Stomach (tissue), 4 donors: Measurements from ENCODE around the gene MDFI.

Source experiments
- EP300 ChIP-seq: sonication (generic); formaldehyde crosslinking; IDR thresholded peaks from one replicate; pipeline ENCODE4 v1.6.1; 2017; ENCODE audit warnings: antibody characterized with exemption
- POLR2A ChIP-seq, 4 donors: fragments of 450-650 bp; IDR thresholded peaks; one replicate each; pipeline ENCODE4 v1.6.1; 2016; ENCODE audit warnings: antibody characterized with exemption in 4 of 4, control low read depth in 2 of 4, mild to moderate bottlenecking in 1 of 4, moderate library complexity in 1 of 4
- POLR2AphosphoS5 ChIP-seq, 3 donors: sonication (generic); formaldehyde crosslinking; IDR thresholded peaks; one replicate each; pipeline ENCODE4 v1.6.1; 2016; ENCODE audit warnings: antibody characterized with exemption in 3 of 3
- TF ChIP-seq, protein P1 (sequence below), 7 experiments: fragments of 450-650 bp in 4 of 7; fragments of 200-600 bp in 3 of 7; sonication (generic) in 3 of 7; IDR thresholded peaks; one replicate each; pipeline ENCODE4 v1.5.1; 2016 to 2019; ENCODE audit warnings: antibody characterized with exemption in 7 of 7, control low read depth in 2 of 7, mild to moderate bottlenecking in 1 of 7

DNA sequence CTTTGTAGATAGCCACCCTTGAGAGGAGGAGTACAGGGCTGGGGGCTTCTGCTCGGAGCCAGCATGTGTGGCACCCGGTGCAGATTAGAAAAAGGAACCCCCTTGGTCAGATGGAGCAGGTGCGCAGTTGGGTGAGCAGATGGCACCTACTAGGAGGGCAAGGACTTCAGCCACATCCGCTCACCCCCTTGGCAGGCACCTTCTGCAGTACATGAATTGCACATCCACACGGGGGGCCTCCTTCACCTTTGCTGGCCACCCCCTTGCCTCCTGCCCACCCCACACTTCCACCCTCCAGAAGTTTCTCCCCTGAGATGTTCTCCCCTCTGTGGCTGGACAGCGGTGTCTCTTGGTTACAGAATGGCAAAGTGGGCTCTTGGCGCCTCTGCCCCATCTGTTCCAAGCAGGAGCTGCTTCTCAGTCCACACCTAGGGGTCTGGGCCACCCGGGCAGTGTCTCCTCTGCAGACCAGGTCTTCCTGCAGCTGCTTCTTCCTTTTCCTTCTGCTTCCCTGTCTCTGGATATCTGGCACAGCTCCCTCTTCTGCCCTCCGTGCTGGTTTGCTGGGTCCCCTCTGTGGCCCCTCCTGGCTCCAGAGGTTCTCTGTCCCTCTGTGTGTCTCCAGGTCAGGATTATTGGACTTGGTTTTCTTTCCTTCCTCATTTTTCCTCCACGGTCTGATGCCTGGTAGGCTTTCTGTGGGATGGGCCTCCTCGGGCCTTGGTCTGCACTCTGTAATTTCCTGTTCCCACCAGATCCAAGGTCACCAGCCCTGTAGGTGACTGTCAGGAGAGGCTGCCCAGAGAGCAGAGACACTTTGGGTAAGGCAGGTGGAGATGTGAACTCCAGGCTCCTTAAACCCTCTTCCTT lies 4.1 kb downstream of the MDFI start:
- TF ChIP-seq, protein P1, sequence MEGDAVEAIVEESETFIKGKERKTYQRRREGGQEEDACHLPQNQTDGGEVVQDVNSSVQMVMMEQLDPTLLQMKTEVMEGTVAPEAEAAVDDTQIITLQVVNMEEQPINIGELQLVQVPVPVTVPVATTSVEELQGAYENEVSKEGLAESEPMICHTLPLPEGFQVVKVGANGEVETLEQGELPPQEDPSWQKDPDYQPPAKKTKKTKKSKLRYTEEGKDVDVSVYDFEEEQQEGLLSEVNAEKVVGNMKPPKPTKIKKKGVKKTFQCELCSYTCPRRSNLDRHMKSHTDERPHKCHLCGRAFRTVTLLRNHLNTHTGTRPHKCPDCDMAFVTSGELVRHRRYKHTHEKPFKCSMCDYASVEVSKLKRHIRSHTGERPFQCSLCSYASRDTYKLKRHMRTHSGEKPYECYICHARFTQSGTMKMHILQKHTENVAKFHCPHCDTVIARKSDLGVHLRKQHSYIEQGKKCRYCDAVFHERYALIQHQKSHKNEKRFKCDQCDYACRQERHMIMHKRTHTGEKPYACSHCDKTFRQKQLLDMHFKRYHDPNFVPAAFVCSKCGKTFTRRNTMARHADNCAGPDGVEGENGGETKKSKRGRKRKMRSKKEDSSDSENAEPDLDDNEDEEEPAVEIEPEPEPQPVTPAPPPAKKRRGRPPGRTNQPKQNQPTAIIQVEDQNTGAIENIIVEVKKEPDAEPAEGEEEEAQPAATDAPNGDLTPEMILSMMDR (IDR thresholded peaks at IDR 0.05): no peak
- TF ChIP-seq EP300: no peak
- no peak for TF ChIP-seq POLR2AphosphoS5 (IDR thresholded peaks at IDR 0.05)
- TF ChIP-seq POLR2A (IDR thresholded peaks at IDR 0.05): no peak
